ENCODE measurements around the gene TRIM8. TPM values are rescaled to one million over a fixed set of nuclear protein-coding genes. Genes with fewer than 3 reads are reported as not detected.
A peak's percentile ranks its signal among the peaks of the same experiment; 100 is the strongest.

TRIM8 gene
- total and polyA plus RNA-seq, 2 of the 8 experiments (the other 6 are each of a cell fraction or from before 2014, with no cell fraction given), result 24.9 to 38.8 TPM

DNA sequence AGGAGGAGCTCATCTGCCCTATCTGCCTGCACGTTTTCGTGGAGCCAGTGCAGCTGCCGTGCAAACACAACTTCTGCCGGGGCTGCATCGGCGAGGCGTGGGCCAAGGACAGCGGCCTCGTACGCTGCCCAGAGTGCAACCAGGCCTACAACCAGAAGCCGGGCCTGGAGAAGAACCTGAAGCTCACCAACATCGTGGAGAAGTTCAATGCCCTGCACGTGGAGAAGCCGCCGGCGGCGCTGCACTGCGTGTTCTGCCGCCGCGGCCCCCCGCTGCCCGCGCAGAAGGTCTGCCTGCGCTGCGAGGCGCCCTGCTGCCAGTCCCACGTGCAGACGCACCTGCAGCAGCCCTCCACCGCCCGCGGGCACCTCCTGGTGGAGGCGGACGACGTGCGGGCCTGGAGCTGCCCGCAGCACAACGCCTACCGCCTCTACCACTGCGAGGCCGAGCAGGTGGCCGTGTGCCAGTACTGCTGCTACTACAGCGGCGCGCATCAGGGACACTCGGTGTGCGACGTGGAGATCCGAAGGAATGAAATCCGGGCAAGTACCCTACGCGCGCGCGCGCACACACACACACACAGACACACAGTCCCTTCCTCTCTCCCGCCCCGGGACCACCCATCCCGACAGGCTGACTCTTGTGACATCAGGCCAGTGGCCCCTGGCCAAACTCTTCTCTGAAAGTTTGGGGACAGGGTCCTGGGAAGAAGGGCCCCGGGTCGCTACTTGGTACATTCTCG lies 538 bp downstream of the TRIM8 start (continued):
- TF ChIP-seq CHD7 (IDR thresholded peaks at IDR 0.05; ENCODE audit: insufficient replicate concordance, low read length), result no peak
- peak; percentile 38; the same call in 1 of the 2 replicates for TF ChIP-seq RBBP5 (IDR thresholded peaks at IDR 0.05; ENCODE audit: borderline replicate concordance, low read depth, low read length)
- TF ChIP-seq HDAC2 (IDR thresholded peaks at IDR 0.05; ENCODE audit: borderline replicate concordance in 1 of 2, low read depth in 2 of 2, low read length in 2 of 2), result peak in 1 of 2 experiments; percentile 91; a peak in 1 of 4 replicates
- peak; percentile 86; the same call in 1 of the 2 replicates for TF ChIP-seq TCF12 (IDR thresholded peaks at IDR 0.05; ENCODE audit: low read depth, low read length)
- no peak for TF ChIP-seq SIRT6 (IDR thresholded peaks at IDR 0.05; ENCODE audit: low read length)
- 0 out of 2 replicates have a peak, but pooled peaks have one; percentile 16 for TF ChIP-seq EGR1 (IDR thresholded peaks at IDR 0.05; ENCODE audit: borderline replicate concordance, low read depth, low read length)
- peak; percentile 4; the same call in 1 of the 2 replicates for TF ChIP-seq BACH1 (IDR thresholded peaks at IDR 0.05; ENCODE audit: low read length)
- TF ChIP-seq, protein P1, sequence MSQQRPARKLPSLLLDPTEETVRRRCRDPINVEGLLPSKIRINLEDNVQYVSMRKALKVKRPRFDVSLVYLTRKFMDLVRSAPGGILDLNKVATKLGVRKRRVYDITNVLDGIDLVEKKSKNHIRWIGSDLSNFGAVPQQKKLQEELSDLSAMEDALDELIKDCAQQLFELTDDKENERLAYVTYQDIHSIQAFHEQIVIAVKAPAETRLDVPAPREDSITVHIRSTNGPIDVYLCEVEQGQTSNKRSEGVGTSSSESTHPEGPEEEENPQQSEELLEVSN (IDR thresholded peaks at IDR 0.05), result peak; percentile 93
